GM12872 (cell line): Measurements from ENCODE around the gene RRP8.

ENCODE experiments used
- CTCF ChIP-seq: IDR thresholded peaks from 3 replicates; pipeline ENCODE4 v1.5.1; 2011; ENCODE audit warnings: low read depth, mild to moderate bottlenecking, low read length, moderate library complexity; ENCODE audit not compliant: insufficient read depth

The RRP8 gene

GRCh38 chr11:6608726-6609501, 5.5 kb upstream of the RRP8 start:
- no peak for TF ChIP-seq CTCF

- TF ChIP-seq CTCF = no peak
These were observed 4.6 kb upstream of the RRP8 start for GRCh38 chr11:6608011-6608410.

GRCh38 chr11:6607190-6607795, 3.9 kb upstream of the RRP8 start:
- no peak for TF ChIP-seq CTCF

- TF ChIP-seq CTCF = no peak
These were observed 3.2 kb upstream of the RRP8 start for GRCh38 chr11:6606471-6607189.

GRCh38 chr11:6604790-6605189, 1.4 kb upstream of the RRP8 start:
- TF ChIP-seq CTCF = no peak

- peak; percentile 26; the same call in 1 of the 3 replicates for TF ChIP-seq CTCF
These were observed 738 bp upstream of the RRP8 start for GRCh38 chr11:6604081-6604626.

- TF ChIP-seq CTCF = no peak
These were observed 1.1 kb downstream of the RRP8 start for GRCh38 chr11:6602096-6602940.
